Adrenal gland (tissue), 19 donors: ENCODE measurements around the gene USP17L30. TPM values are rescaled to one million over a fixed set of nuclear protein-coding genes. Genes with fewer than 3 reads are reported as not detected.
"Not testable (repeated sequence)": the region's sequence is repeated elsewhere in the genome, so short reads cannot be mapped to it uniquely, and the experiment has no call there.

Source experiments
- DNase-seq, 7 donors: peaks; one replicate each; pipeline ENCODE4 v3.0.0-alpha.2; 2019 to 2020
- H3K27ac ChIP-seq, 5 donors: fragments of 200-600 bp; sonication (generic) in 4 of 5; 1 replicate in 3 of 5; 2 replicates in 2 of 5; pipeline versions ENCODE4 v1.5.1 to v1.8.0; 2016 to 2020; ENCODE audit warnings: mild to moderate bottlenecking in 1 of 5
- H3K27me3 ChIP-seq: fragments of 200-600 bp; 2 replicates; pipeline ENCODE4 v1.8.0; 2021
- H3K36me3 ChIP-seq, 2 donors: fragments of 200-600 bp; replicated peaks in 1 of 2; 1 replicate in 1 of 2; 2 replicates in 1 of 2; pipeline versions ENCODE4 v1.5.1 to v1.8.0; 2018 to 2022
- H3K4me1 ChIP-seq, 2 donors: fragments of 200-600 bp; replicated peaks in 1 of 2; 1 replicate in 1 of 2; 2 replicates in 1 of 2; pipeline versions ENCODE4 v1.5.1 to v1.8.0; 2018 to 2021
- H3K4me3 ChIP-seq, 4 donors: fragments of 200-600 bp; sonication (generic) in 3 of 4; one replicate each; pipeline ENCODE4 v1.5.1; 2016 to 2018
- H3K9me3 ChIP-seq, 3 donors: fragments of 200-600 bp; sonication (generic) in 1 of 3; replicated peaks in 1 of 3; 1 replicate in 2 of 3; 2 replicates in 1 of 3; pipeline versions ENCODE4 v1.5.1 to v1.8.0; 2016 to 2021
- WGBS, 4 donors: extraction: QIAGEN DNeasy Blood & Tissue Kit in 2 of 4; methylation state at CpG; one replicate each; pipeline versions ENCODE4 v1.1.5 to v1.1.7; 2013 to 2017; 5-methylcytosine and 5-hydroxymethylcytosine counted together
- intact Hi-C, 2 donors: fragments of 100-400 bp; cut with DNase I; formaldehyde crosslinking; loops; one replicate each; pipeline versions ENCODE4 v1.14.1 to v1.15.0; 2022 to 2023
- long read RNA-seq, 10 donors: library from polyadenylated mRNA in 3 of 10; unstranded in 2 of 10; stranded (forward) in 1 of 10; transcript quantifications; one replicate each; pipeline ENCODE4 v2.0.0 and lab custom pipeline, GENCODE V29; 2021 to 2026
- polyA plus RNA-seq, 3 donors: library from polyadenylated mRNA; stranded (reverse); fragments of 200-250 nt in 2 of 3; fragments of 350-450 nt in 1 of 3; fragmentation: Illumina TruSeq in 1 of 3; extraction: RNeasy Lipid Tissue Mini Kit (QIAGEN cat#74804) in 1 of 3; gene quantifications; one replicate each; pipeline ENCODE4 v1.2.3, GENCODE V29; 2013 to 2014
- total RNA-seq, 9 donors: library from RNA; depleted of rRNA in 4 of 9; stranded (reverse); fragments of >200 nt in 4 of 9; fragments of 120-200 nt in 1 of 9; fragmentation: NEBNext Ultra II Directional in 1 of 9; extraction: Animal tissue kit (Norgen Biotek cat#: 25700) in 1 of 9; gene quantifications; one replicate each; pipeline versions ENCODE4 v1.1.0 to v1.2.4, GENCODE V29; 2013 to 2023
- donor health status: healthy with polysubstance abuse.
- donor health status: Bipolar disorder and iron deficiency.
- donor health status: DM: yes; HTN: yes; CAD: no.
- donor health status: DM: no; HTN: no; CAD: no.
- donor health status: DM: no; HTN: no; CAD: no.
- donor health status: DM: yes; HTN: yes; CAD: no.

The USP17L30 gene, protein sequence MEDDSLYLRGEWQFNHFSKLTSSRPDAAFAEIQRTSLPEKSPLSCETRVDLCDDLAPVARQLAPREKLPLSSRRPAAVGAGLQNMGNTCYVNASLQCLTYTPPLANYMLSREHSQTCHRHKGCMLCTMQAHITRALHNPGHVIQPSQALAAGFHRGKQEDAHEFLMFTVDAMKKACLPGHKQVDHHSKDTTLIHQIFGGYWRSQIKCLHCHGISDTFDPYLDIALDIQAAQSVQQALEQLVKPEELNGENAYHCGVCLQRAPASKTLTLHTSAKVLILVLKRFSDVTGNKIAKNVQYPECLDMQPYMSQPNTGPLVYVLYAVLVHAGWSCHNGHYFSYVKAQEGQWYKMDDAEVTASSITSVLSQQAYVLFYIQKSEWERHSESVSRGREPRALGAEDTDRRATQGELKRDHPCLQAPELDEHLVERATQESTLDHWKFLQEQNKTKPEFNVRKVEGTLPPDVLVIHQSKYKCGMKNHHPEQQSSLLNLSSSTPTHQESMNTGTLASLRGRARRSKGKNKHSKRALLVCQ
- not detected for total RNA-seq
- not detected for polyA plus RNA-seq
- long read RNA-seq, donor 1: 0 reads
- long read RNA-seq, donor 2: 0 reads
- long read RNA-seq, donor 3: 0 reads
- long read RNA-seq, donor 4: 0 reads
- long read RNA-seq, donor 5: 0 reads
- long read RNA-seq, donor 6: 0 reads
- long read RNA-seq, donor 7: 0 reads
- long read RNA-seq, donor 8: 0 reads
- long read RNA-seq, donor 9: 0 reads
- long read RNA-seq, donor 10: 0 reads

GRCh38 chr4:9362829-9363228 lies at the start of gene USP17L30:
Gene USP17L30, plus strand, starts transcription at chr4:9363129. Its CDS starts 0 bp downstream, at chr4:9363129.
- intact Hi-C loops, H3K36me3 ChIP-seq, DNase-seq, H3K4me3 ChIP-seq, H3K27ac ChIP-seq, H3K4me1 ChIP-seq, H3K9me3 ChIP-seq, H3K27me3 ChIP-seq: not testable (repeated sequence)
- WGBS, 4 donors: no CpG with 5 or more reads among the region's 15 CpGs

- H3K4me1 ChIP-seq, H3K27me3 ChIP-seq, intact Hi-C loops, H3K4me3 ChIP-seq, H3K9me3 ChIP-seq, DNase-seq, H3K36me3 ChIP-seq, H3K27ac ChIP-seq: not testable (repeated sequence)
- WGBS, 4 donors: 70 to 79% (median 78%) methylated on average over 1 to 5 of the region's 13 CpGs
Measured at GRCh38 chr4:9324191-9324590, 38.7 kb upstream of the USP17L30 start.

DNA sequence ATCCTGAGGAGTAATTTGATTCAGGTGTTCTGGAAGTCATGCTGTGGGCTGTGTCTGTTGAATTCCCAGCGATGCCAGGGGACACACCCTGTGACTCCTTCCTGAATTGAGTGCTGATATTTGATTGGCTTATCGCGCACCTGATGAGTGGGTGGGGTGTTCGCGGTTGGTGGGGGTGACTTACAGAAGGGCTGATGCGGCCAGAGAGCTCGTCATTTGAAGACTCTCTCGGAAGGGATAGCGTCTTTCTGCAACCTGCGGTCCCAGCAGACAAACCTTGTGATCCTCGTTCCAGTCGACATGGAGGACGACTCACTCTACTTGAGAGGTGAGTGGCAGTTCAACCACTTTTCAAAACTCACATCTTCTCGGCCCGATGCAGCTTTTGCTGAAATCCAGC lies 38.1 kb upstream of the USP17L30 start, which contains the start of gene USP17L24:
Gene USP17L24 (plus strand): TSS at position 301 of the 400 bp plus-strand sequence. CDS start 0 bp downstream, at position 301.
- H3K36me3 ChIP-seq, H3K27me3 ChIP-seq, H3K4me1 ChIP-seq, DNase-seq, H3K27ac ChIP-seq, intact Hi-C loops, H3K4me3 ChIP-seq, H3K9me3 ChIP-seq: not testable (repeated sequence)
- WGBS, 4 donors: no CpG with 5 or more reads among the region's 15 CpGs

DNA sequence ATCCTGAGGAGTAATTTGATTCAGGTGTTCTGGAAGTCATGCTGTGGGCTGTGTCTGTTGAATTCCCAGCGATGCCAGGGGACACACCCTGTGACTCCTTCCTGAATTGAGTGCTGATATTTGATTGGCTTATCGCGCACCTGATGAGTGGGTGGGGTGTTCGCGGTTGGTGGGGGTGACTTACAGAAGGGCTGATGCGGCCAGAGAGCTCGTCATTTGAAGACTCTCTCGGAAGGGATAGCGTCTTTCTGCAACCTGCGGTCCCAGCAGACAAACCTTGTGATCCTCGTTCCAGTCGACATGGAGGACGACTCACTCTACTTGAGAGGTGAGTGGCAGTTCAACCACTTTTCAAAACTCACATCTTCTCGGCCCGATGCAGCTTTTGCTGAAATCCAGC lies 33.3 kb upstream of the USP17L30 start, which contains the start of gene USP17L25:
Gene USP17L25 (plus strand): TSS at position 301 of the 400 bp plus-strand sequence. CDS start 0 bp downstream, at position 301.
- H3K27ac ChIP-seq, H3K4me3 ChIP-seq, H3K27me3 ChIP-seq, DNase-seq, H3K9me3 ChIP-seq, intact Hi-C loops, H3K4me1 ChIP-seq, H3K36me3 ChIP-seq: not testable (repeated sequence)
- no CpG with 5 or more reads among the region's 15 CpGs for WGBS, 4 donors

GRCh38 chr4:9334358-9334757 lies 28.6 kb upstream of the USP17L30 start, which contains the start of gene USP17L26:
Gene USP17L26, plus strand, starts transcription at chr4:9334658. Its CDS starts 0 bp downstream, at chr4:9334658.
- intact Hi-C loops, H3K4me3 ChIP-seq, H3K36me3 ChIP-seq, H3K27ac ChIP-seq, H3K27me3 ChIP-seq, H3K4me1 ChIP-seq, DNase-seq, H3K9me3 ChIP-seq: not testable (repeated sequence)
- 82% methylated on average over 8 of the region's 15 CpGs; no CpG with 5 or more reads in 3 of the 4 donors for WGBS, 4 donors

DNA sequence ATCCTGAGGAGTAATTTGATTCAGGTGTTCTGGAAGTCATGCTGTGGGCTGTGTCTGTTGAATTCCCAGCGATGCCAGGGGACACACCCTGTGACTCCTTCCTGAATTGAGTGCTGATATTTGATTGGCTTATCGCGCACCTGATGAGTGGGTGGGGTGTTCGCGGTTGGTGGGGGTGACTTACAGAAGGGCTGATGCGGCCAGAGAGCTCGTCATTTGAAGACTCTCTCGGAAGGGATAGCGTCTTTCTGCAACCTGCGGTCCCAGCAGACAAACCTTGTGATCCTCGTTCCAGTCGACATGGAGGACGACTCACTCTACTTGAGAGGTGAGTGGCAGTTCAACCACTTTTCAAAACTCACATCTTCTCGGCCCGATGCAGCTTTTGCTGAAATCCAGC lies 23.8 kb upstream of the USP17L30 start, which contains the start of gene USP17L5:
Gene USP17L5 (plus strand): TSS at position 301 of the 400 bp plus-strand sequence. CDS start 0 bp downstream, at position 301.
- H3K9me3 ChIP-seq, DNase-seq, H3K27ac ChIP-seq, H3K27me3 ChIP-seq, H3K4me1 ChIP-seq, intact Hi-C loops, H3K4me3 ChIP-seq, H3K36me3 ChIP-seq: not testable (repeated sequence)
- WGBS, 4 donors: no CpG with 5 or more reads among the region's 15 CpGs

DNA sequence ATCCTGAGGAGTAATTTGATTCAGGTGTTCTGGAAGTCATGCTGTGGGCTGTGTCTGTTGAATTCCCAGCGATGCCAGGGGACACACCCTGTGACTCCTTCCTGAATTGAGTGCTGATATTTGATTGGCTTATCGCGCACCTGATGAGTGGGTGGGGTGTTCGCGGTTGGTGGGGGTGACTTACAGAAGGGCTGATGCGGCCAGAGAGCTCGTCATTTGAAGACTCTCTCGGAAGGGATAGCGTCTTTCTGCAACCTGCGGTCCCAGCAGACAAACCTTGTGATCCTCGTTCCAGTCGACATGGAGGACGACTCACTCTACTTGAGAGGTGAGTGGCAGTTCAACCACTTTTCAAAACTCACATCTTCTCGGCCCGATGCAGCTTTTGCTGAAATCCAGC lies 19.1 kb upstream of the USP17L30 start, which contains the start of gene USP17L27:
Gene USP17L27 (plus strand): TSS at position 301 of the 400 bp plus-strand sequence. CDS start 0 bp downstream, at position 301.
- H3K27me3 ChIP-seq, H3K9me3 ChIP-seq, H3K4me1 ChIP-seq, intact Hi-C loops, H3K4me3 ChIP-seq, DNase-seq, H3K36me3 ChIP-seq, H3K27ac ChIP-seq: not testable (repeated sequence)
- WGBS, 4 donors: no CpG with 5 or more reads among the region's 15 CpGs

GRCh38 chr4:9348593-9348992 lies 14.3 kb upstream of the USP17L30 start, which contains the start of gene USP17L28:
Gene USP17L28, plus strand, starts transcription at chr4:9348893. Its CDS starts 0 bp downstream, at chr4:9348893.
- H3K27ac ChIP-seq, DNase-seq, H3K27me3 ChIP-seq, H3K36me3 ChIP-seq, H3K9me3 ChIP-seq, intact Hi-C loops, H3K4me1 ChIP-seq, H3K4me3 ChIP-seq: not testable (repeated sequence)
- no CpG with 5 or more reads among the region's 15 CpGs for WGBS, 4 donors

- 92% methylated on average over 13 of the region's 18 CpGs; no CpG with 5 or more reads in 3 of the 4 donors for WGBS, 4 donors
- H3K4me1 ChIP-seq, H3K27ac ChIP-seq, intact Hi-C loops, H3K9me3 ChIP-seq, H3K36me3 ChIP-seq, H3K27me3 ChIP-seq, DNase-seq, H3K4me3 ChIP-seq: not testable (repeated sequence)
Measured at GRCh38 chr4:9350866-9351265, 12.1 kb upstream of the USP17L30 start.

DNA sequence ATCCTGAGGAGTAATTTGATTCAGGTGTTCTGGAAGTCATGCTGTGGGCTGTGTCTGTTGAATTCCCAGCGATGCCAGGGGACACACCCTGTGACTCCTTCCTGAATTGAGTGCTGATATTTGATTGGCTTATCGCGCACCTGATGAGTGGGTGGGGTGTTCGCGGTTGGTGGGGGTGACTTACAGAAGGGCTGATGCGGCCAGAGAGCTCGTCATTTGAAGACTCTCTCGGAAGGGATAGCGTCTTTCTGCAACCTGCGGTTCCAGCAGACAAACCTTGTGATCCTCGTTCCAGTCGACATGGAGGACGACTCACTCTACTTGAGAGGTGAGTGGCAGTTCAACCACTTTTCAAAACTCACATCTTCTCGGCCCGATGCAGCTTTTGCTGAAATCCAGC lies 9.6 kb upstream of the USP17L30 start, which contains the start of gene USP17L29:
Gene USP17L29 (plus strand): TSS at position 301 of the 400 bp plus-strand sequence. CDS start 0 bp downstream, at position 301.
- H3K9me3 ChIP-seq, intact Hi-C loops, H3K4me1 ChIP-seq, H3K36me3 ChIP-seq, H3K27me3 ChIP-seq, H3K27ac ChIP-seq, DNase-seq, H3K4me3 ChIP-seq: not testable (repeated sequence)
- no CpG with 5 or more reads among the region's 15 CpGs for WGBS, 4 donors
